GM19239 (cell line): Measurements from ENCODE around the gene SMAD1.
"Not testable (repeated sequence)": the region's sequence is repeated elsewhere in the genome, so short reads cannot be mapped to it uniquely, and the experiment has no call there.

Experiments
- DNase-seq: peaks from one replicate; pipeline ENCODE4 v3.0.0; 2011; ENCODE audit warnings: low spot score; ENCODE audit not compliant: insufficient read length
- FAIRE-seq: peaks from 2 replicates; lab custom pipeline; 2011; peaks lifted over from hg19 to GRCh38; lab: Jason Lieb, UNC

SMAD1 gene

DNA sequence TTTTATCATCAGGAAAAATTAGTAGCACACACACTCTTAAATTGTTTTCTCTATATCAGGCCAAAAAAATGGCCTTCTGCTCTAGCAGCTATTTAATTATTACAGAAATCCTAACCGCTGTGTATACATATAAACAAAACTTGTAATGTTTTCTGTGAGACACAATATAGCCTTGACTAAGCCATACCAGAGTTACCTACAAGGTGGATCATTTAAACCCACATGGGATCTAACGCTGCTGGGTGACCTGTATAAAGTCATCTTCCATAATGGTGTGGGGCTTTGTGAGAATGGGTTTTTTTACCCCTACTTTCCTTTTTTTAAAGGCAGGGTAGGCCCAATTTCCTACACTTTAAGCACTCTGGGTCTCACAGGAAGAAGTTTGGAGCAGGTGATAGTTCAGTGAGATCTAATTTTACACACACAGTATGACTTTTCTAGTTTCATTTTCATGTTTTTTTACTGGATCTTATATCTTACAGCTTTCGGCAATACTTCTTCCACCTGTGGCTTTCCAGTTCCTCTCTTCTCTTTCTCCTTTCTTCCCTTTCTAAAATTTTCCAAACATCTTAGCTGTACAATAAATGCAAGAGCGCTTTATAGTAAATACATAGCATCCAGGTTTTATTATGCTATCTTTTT lies 70.6 kb downstream of the SMAD1 start:
- FAIRE-seq = peak; percentile 92
- peak; percentile 5 for DNase-seq

DNA sequence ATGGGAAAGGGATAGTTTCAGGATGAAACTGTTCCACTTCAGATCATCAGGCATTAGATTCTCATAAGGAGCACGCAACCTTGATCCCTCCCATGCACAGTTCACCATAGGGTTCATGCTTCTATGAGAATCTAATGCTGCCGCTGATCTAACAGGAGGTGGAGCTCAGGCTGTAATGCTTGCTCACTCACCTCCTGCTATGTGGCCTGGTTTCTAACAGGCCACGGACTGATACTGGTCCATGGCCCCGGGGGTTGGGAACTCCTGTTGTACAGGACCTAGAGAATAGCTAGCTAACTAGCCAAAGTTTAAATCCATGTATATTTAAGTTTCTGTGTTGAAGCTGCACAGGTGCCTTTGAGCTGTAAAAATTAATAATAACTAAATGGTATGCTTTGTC lies 71.7 kb downstream of the SMAD1 start:
- no peak for FAIRE-seq
- no peak for DNase-seq

DNA sequence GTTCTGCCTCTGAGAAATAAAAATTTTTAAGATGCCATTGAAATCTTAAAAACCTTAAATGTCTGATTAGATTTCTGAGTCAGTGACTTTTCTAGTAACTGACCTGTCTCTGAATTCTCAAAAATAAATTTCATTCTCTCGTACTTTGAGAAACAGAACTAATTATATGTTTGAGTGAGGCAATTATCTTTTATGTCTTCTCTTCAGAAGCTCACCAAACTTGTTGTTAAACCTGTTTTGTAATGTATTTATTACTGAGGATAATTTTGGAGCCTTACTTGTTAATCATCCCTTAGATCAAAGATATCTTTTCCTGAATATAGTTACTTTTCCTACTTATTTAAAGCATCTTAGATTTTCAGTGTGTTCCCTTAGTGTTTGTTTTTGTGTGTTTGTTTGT lies 73.0 kb downstream of the SMAD1 start:
- DNase-seq (no peak), FAIRE-seq (no peak)

DNA sequence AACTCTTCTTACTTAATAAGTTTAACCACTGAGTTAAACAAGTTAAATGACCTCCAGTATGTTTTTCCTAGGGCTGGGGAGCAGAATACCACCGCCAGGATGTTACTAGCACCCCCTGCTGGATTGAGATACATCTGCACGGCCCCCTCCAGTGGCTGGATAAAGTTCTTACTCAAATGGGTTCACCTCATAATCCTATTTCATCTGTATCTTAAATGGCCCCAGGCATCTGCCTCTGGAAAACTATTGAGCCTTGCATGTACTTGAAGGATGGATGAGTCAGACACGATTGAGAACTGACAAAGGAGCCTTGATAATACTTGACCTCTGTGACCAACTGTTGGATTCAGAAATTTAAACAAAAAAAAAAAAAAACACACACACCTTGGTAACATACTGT lies 76.1 kb downstream of the SMAD1 start:
- DNase-seq = peak; percentile 36

DNA sequence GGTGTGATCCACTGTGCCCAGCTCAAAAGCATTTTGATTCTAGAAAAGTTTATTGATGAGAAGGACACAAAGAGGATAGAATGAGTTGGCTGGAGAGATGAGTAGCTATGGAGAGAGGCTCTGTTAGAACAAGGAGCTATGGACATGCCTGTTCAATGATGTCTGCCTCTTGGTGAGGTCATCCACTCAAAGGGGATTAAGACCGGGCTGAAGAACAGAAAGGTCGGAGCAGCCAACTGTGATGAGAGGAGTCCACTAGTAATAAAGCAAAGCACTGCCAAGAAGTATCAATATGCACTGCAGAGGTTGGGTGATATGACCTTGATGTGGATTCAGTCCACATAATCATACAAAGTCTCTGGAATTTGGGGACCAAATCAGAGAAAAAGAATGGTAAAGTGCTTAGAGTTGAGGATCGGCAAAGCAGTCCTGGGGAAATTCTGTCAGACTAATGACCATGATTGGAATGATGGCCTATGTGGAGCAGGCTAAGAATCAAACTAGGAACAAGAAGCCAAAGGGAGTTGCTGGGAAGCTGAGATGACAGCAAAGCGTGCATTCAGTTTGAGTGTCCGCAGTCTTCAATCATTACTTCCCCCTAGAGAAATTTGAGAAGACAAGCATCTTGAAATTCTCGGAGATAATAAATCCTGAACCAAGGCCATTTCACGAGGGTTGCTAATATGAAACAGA lies 81.8 kb downstream of the SMAD1 start:
- FAIRE-seq (no peak), DNase-seq (no peak)

More for the DNA sequence above, 76.1 kb downstream of the SMAD1 start:
- peak; percentile 90 for FAIRE-seq

DNA sequence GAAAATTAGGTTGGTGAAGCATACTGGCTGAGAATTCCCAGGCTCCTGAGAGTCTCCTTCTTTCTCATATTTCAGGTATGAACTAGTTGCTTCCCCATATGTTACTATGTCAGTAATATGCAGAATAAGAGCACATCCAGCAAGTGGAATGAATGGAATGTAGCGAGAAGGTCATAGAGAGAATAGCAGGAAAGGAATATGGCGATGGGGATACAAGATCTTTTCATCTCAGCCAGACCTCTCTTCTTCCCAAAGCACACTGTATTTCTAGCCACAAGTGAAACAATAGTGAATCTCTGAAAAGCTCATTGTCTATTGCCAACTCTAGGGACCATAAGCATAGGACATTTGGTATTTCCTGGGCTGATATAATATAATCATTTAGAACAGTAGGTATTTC lies 82.9 kb downstream of the SMAD1 start:
- no peak for DNase-seq
- FAIRE-seq = peak; percentile 68

DNA sequence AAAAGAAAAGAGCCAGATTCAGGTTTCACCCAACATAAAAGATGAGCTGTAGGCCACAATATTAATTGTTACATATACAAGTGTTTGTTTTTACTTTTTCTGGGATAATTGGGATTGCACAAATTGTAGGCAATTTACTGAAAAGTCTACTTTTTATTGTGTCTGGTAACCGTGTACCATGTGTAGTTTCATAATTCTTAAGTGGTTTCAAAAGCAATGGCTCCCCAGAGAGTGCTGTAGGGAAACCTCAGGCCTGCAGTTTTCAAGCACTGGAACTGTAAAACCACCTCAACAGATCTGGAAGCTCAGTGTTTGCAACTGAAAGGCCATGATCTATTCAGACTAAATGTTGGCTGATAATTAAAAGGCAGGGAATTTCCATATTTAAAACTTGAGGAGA lies 83.7 kb downstream of the SMAD1 start:
- no peak for FAIRE-seq
- no peak for DNase-seq

DNA sequence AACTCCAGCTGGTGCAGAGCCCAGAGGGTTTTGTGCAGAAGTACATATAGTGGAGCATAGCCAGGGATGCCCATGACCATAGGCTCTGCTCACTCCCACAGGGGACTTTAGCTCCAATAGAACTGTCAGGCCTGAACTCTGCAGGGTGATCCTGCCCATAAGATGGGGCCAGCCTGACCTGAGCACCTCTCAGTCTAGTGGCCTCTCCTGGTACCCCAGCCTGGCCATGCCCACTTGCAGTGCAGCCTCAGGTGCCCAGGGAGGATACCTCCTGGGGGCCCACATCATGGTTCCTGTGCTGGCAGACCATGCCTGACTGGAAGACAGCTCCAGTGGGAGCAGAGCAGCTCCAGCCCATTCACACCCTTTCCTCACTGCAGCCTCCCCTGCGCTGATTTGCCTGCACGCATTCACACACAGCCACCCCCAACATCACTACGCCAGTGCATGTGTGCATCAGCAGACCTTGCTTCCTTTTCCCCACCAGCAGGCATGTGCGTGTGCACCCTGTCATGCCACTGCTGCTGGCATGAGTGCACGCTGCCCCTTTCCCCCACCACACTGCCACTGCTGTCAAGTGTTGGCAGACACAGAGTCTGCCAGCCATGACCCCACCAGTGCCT lies 84.5 kb downstream of the SMAD1 start:
- DNase-seq (no peak), FAIRE-seq (no peak)

DNA sequence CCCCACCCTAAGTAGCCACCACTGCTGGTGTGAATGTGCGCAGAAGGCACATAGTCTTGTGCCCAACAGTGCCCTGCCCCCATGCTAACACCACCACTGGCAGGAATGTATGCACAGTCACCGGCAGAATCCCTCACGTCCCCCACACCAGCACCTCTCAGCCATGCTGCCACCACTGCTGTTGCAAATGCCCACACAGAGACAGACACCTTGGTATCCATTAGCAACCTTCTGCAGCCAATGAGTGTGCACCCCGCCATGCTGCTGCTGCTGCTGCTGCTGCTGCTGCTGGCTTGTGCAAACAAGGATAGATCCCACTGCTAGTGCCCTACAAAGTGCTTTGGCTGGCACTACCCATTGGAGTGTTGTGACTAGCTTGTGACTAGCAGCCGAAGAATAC lies 85.1 kb downstream of the SMAD1 start:
- DNase-seq (no peak), FAIRE-seq (no peak)

DNA sequence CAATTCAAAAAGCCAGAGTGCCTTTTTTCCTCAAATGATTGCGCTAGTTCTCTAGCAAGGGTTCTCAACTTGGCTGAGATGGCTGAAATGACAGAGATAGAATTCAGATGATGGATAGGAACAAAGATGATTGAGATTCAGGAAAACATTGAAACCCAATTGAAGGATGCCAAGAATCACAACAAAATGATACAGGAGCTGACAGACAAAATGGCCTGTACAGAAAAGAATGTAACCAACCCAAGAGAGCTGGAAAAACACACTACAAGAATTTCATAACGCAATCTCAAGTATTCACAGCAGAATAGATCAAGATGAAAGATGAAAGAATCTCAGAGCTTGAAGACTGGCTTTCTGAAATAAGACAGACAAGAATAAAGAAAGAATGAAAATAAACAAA lies 85.9 kb downstream of the SMAD1 start:
- FAIRE-seq (no peak), DNase-seq (no peak)

DNA sequence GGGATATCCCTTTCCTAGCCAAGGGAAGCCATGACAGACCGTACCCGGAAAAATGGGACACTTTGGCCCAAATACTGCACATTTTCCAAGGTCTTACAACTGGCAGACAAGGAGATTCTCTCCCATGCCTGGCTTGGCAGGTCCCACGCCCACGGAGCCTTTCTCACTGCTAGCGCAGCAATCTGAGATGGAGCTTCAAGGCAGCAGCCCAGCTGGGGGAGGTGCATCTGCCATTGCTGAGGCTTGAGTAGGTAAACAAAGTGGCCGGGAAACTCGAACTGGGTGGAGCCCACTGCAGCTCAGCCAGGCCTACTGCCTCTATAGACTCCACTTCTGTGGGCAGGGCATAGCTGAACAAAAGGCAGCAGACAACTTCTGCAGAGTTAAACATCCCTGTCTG lies 92.9 kb downstream of the SMAD1 start:
- DNase-seq, FAIRE-seq: not testable (repeated sequence)

DNA sequence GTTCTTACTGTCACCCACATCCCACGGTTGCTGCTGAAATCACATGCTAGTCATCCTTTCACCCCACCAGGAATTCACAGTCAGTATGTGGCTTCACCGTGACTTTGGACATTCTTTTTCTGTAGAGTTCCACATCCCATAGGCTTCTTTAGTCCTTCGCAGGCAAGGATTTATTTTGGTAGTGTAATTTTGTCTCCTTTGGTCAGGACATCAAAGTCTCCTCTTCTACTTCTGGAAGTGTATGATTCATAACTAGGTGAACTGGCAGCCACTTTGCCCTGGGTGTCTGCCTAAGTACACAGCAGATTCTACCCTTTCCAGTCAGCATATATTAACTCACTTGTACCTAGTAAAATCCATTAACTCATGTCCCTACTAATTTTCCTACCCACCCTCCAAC lies 99.3 kb downstream of the SMAD1 start:
- no peak for FAIRE-seq

DNA sequence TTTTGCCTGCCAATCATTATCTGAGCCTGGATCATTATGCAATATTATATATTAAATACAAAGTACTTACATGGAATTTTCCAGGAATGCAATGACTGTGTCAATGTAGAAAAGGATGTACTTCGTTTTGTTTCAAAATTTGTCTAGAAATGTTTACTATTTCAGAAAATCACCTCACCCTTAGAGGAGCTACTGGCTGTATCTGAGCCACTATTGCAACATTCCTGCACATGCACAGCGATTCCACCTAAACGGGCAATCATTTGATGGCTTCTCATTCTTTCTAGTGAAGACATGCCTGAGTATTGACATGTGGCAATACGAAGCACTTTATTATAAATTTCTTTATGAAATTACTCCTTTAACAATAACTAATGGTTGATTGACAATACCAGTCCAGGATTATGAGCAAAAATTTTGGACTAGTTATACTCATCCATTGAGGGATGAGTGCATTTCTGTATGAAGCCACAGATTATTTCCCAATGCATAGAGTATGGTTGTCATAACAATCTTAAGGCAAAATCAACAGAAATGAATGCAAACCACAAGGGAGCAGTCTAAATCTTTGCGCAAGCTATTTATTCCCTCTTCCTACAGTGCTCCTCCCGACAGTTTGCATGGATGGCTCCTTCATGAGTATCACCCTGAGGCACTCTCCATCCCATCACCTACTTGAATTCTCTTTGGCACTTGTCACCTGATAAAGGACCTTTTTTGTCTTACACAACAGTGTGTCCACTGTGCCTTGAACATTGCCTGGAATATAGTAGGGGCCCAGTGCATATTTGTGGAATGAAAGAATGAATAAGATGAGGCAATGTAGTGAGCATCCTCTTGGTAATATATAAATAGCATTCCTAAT lies 101.8 kb downstream of the SMAD1 start:
- no peak for FAIRE-seq

More for the DNA sequence above, 99.3 kb downstream of the SMAD1 start:
- no peak for DNase-seq

DNA sequence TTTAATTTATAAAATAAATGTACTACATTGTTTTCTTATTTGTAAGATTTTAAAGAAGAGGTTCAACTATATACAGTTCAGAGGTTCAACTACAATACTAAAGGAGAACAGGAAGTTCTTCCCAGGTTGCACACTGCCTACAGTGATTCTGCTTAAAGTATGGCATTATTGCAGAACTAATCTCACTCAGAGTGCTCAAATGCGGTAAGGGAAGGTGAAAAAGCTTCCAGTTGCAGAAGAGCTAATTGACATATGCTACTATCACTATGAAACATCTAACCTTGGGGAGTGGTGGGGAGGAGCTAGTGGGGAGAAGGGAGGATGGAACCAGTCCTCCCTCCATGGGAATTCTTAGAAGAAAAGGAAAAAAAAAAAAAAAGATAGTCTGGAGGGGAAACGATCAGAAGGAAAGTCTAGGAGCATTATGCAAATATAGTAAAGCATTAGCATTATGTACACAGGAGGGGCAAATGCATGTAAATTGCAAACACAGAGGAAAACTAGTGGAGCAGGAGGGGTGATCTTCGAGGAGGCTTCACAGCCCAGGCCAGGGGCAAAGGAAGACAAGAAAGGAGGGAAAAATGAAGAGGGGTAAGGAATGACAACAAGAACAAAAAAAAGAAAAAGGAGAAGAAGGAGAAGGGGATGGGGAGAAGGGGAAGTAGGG lies 105.6 kb downstream of the SMAD1 start:
- DNase-seq = no peak
- no peak for FAIRE-seq

More for the DNA sequence above, 101.8 kb downstream of the SMAD1 start:
- DNase-seq = no peak

DNA sequence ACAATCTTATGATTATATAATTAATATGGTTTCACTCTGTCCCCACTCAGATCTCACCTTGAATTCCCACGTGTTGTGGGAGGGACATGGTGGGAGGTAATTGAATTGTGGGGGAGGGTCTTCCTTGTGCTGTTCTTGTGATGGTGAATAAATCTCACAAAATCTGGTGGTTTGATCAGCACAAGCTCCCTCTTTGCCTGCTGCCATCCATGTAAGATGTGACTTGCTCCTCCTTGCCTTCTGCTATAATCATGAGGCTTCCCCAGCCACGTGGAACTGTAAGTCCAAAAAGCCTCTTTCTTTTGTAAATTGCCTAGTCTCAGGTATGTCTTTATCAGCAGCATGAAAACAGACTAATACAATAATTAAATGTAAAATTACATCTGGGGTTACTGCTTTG lies 107.7 kb downstream of the SMAD1 start:
- FAIRE-seq, DNase-seq: not testable (repeated sequence)

DNA sequence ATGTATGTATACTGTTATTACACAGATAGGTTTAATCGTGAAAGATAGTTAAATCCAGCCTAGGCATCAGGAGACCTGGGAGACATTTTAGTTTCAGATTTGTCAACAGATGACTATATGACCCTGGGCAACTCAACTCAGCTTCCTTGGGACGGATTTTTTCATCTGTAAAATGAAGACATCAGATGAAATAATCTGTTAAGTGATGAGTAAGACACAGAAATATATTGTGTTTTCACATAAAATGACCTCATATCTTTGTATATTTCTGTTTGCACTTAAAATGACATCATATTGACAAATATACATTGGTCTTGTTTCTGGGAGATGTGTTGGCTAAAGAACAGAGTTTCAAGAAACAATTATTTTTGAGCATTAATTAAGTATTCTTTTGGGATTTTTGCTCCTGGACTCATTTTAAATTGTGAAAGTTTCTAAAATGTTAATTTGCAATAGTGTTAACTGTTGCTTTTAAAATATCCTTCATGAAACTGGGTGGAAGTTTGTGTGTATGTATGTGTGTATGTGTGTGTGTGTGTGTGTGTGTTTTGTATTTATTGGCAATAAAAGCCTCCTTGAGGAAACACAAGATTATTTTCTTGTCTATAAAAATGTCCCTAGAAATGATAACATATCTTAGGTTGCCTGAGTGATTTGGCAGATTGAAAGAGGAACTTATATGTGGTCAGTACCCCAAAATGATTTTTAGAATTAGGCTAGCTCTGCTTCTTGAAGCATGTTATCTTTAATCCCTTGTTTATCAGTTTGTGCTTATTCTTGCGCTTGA lies 108.5 kb downstream of the SMAD1 start:
- FAIRE-seq = no peak

DNA sequence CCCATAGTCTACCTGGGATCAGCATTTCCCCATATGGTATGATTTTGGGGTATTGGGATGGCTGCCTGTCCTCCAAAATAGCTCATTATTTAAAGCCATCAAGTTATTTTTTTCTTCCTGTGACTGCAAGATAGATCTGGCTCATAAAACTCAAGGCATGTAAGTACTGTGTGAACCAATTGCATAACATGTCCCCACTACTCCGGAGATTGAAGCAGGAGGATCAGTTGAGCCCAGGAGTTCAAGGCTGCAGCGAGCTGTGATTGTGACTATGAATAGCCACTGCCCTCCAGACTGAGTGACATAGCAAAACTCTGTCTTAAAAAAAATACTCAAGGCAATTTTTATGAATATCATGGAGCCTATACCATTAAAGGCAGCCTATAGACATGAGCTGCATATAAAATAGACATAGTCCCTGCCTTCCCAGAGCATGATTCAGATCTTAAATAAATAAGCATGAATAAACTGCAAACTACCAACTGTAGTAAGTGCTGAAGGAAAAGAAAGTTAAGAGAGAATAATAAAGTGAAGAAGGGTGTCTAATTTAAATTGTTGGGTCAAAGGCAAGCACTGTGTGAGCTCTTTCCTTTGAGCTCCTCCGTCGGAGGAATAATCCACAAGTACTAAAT lies 120.6 kb downstream of the SMAD1 start:
- FAIRE-seq = no peak

More for the DNA sequence above, 108.5 kb downstream of the SMAD1 start:
- DNase-seq = no peak

DNA sequence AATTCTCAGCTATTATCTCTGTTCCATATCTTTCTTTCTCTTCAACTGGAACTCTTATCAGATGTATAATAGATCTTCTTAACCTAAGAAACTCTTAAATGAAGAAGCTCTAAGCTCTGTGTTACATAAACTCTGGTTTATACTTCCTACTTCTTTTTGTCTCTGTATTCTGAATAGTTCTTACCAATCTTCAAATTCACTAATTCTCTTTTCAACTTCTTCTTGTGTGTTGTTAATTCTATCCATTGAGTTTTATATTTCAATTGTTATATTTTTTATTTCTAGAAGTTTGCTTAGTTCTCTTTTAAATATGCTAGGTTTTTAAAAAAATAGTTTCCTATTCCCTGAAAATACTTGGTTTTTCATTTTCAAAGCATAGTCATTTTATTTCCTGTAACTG lies 124.3 kb downstream of the SMAD1 start:
- FAIRE-seq = no peak
- no peak for DNase-seq

More for the DNA sequence above, 120.6 kb downstream of the SMAD1 start:
- DNase-seq = no peak
